IPS-18c (cell line): ENCODE data around the gene ACP4.
"Not testable (repeated sequence)": the region's sequence is repeated elsewhere in the genome, so short reads cannot be mapped to it uniquely, and the experiment has no call there.

Experiments used
- H3K4me3 ChIP-seq: 2 replicates; pipeline ENCODE4 v1.7.0; 2013; ENCODE audit warnings: low read depth, mild to moderate bottlenecking, low read length, moderate library complexity; ENCODE audit not compliant: insufficient read depth
- H3K9me3 ChIP-seq: one replicate; pipeline ENCODE4 v1.6.1; 2013; ENCODE audit warnings: mild to moderate bottlenecking, low read length, moderate library complexity; ENCODE audit not compliant: control insufficient read depth, insufficient read depth

The ACP4 gene

GRCh38 chr19:50790396-50790795 is at the start of gene ACP4:
TSS of gene ACP4 (plus strand) at chr19:50790415. CDS start at chr19:50790415, 0 bp downstream.
- Histone ChIP-seq H3K4me3 (no peak within 1 kb of the TSS), H3K9me3 (no peaks in the 10 kb centered on the region)

GRCh38 chr19:50741179-50741933 is 48.9 kb upstream of the ACP4 start:
- Histone ChIP-seq H3K9me3 (no peaks in the 10 kb centered on the region), H3K4me3 (no peak overlapping the region)

GRCh38 chr19:50743537-50743936 is 46.7 kb upstream of the ACP4 start:
- no peak overlapping the region for H3K4me3 ChIP-seq
- H3K9me3 ChIP-seq = no peaks in the 10 kb centered on the region

GRCh38 chr19:50745221-50745620 is 45.0 kb upstream of the ACP4 start:
- no peak overlapping the region for H3K4me3 ChIP-seq
- H3K9me3 ChIP-seq = peaks cover 2% of the 10 kb centered on the region

GRCh38 chr19:50747141-50747540 is 43.1 kb upstream of the ACP4 start:
- not testable (repeated sequence) for H3K4me3 ChIP-seq, H3K9me3 ChIP-seq

- Histone ChIP-seq H3K4me3 (no peak overlapping the region), H3K9me3 (peaks cover 4% of the 10 kb centered on the region)
Measured at GRCh38 chr19:50749490-50749889, 40.7 kb upstream of the ACP4 start.

- Histone ChIP-seq H3K4me3 (no peak overlapping the region), H3K9me3 (peaks cover 4% of the 10 kb centered on the region)
Measured at GRCh38 chr19:50750010-50750409, 40.2 kb upstream of the ACP4 start.

- H3K4me3 ChIP-seq = no peak overlapping the region
- peaks cover 4% of the 10 kb centered on the region for H3K9me3 ChIP-seq
Measured at GRCh38 chr19:50753879-50754278, 36.3 kb upstream of the ACP4 start.

- H3K9me3 ChIP-seq, H3K4me3 ChIP-seq: not testable (repeated sequence)
Measured at GRCh38 chr19:50756244-50756643, 34.0 kb upstream of the ACP4 start.

- H3K9me3 ChIP-seq, H3K4me3 ChIP-seq: not testable (repeated sequence)
Measured at GRCh38 chr19:50757624-50758023, 32.6 kb upstream of the ACP4 start.

GRCh38 chr19:50759076-50759475 is 31.1 kb upstream of the ACP4 start:
- H3K4me3 ChIP-seq, H3K9me3 ChIP-seq: not testable (repeated sequence)

GRCh38 chr19:50759886-50760285 is 30.3 kb upstream of the ACP4 start:
- H3K4me3 ChIP-seq = no peak overlapping the region
- peaks cover 4% of the 10 kb centered on the region for H3K9me3 ChIP-seq

GRCh38 chr19:50761501-50761900 is 28.7 kb upstream of the ACP4 start:
- H3K4me3 ChIP-seq, H3K9me3 ChIP-seq: not testable (repeated sequence)

- not testable (repeated sequence) for H3K9me3 ChIP-seq, H3K4me3 ChIP-seq
Measured at GRCh38 chr19:50763521-50763920, 26.7 kb upstream of the ACP4 start.

- H3K9me3 ChIP-seq = peaks cover 4% of the 10 kb centered on the region
- H3K4me3 ChIP-seq = no peak overlapping the region
Measured at GRCh38 chr19:50764409-50764808, 25.8 kb upstream of the ACP4 start.

- not testable (repeated sequence) for H3K4me3 ChIP-seq, H3K9me3 ChIP-seq
Measured at GRCh38 chr19:50766746-50767145, 23.5 kb upstream of the ACP4 start.

GRCh38 chr19:50767263-50767662 is 23.0 kb upstream of the ACP4 start:
- not testable (repeated sequence) for H3K9me3 ChIP-seq, H3K4me3 ChIP-seq

GRCh38 chr19:50768277-50768676 is 21.9 kb upstream of the ACP4 start:
- no peak overlapping the region for H3K4me3 ChIP-seq
- no peaks in the 10 kb centered on the region for H3K9me3 ChIP-seq

- not testable (repeated sequence) for H3K9me3 ChIP-seq, H3K4me3 ChIP-seq
Measured at GRCh38 chr19:50770164-50770563, 20.1 kb upstream of the ACP4 start, which contains the start of gene GPR32. TSS of gene GPR32 (plus strand) at chr19:50770464. CDS start at chr19:50770601, 137 bp downstream.
